HG03135 (cell line): ENCODE results near the gene TMEM63A.
"Not testable (repeated sequence)": the region's sequence is repeated elsewhere in the genome, so short reads cannot be mapped to it uniquely, and the experiment has no call there.

ENCODE experiments used
- ATAC-seq: cut with Tn5 transposase; IDR thresholded peaks from one replicate; pipeline ENCODE4 v1.9.1; 2021; ENCODE audit warnings: mild to moderate bottlenecking, moderate library complexity; ENCODE audit not compliant: unreplicated experiment

TMEM63A gene

GRCh38 chr1:225823811-225824261 is 58.3 kb downstream of the TMEM63A start:
- no peak for ATAC-seq

GRCh38 chr1:225822655-225823403 is 59.4 kb downstream of the TMEM63A start:
- no peak for ATAC-seq

GRCh38 chr1:225820522-225821120 is 61.6 kb downstream of the TMEM63A start:
- no peak for ATAC-seq

- ATAC-seq, result no peak
These were observed 62.6 kb downstream of the TMEM63A start for GRCh38 chr1:225819346-225820192.

GRCh38 chr1:225818229-225818628 is 64.0 kb downstream of the TMEM63A start:
- ATAC-seq, result no peak

GRCh38 chr1:225817611-225818061 is 64.5 kb downstream of the TMEM63A start:
- ATAC-seq, result no peak

- no peak for ATAC-seq
These were observed 65.3 kb downstream of the TMEM63A start for GRCh38 chr1:225816643-225817538.

- ATAC-seq, result no peak
These were observed 66.5 kb downstream of the TMEM63A start for GRCh38 chr1:225815526-225816178.

- not testable (repeated sequence) for ATAC-seq
These were observed 67.1 kb downstream of the TMEM63A start for GRCh38 chr1:225815090-225815489.

- ATAC-seq, result no peak
These were observed 67.8 kb downstream of the TMEM63A start for GRCh38 chr1:225814381-225814780.

GRCh38 chr1:225813214-225813964 is 68.8 kb downstream of the TMEM63A start:
- ATAC-seq, result no peak

GRCh38 chr1:225812488-225813213 is 69.5 kb downstream of the TMEM63A start:
- ATAC-seq, result no peak

- no peak for ATAC-seq
These were observed 70.3 kb downstream of the TMEM63A start for GRCh38 chr1:225811622-225812487.

GRCh38 chr1:225810579-225811538 is 71.3 kb downstream of the TMEM63A start:
- ATAC-seq, result peak; percentile 6

GRCh38 chr1:225809842-225810578 is 72.2 kb downstream of the TMEM63A start, which contains the start of gene EPHX1:
TSS of gene EPHX1 (plus strand) at chr1:225810124. CDS start at chr1:225828730, 18,606 bp downstream.
- peak; percentile 87 for ATAC-seq

- no peak for ATAC-seq
These were observed 74.0 kb downstream of the TMEM63A start for GRCh38 chr1:225808136-225808535.
